H1 (cell line): ENCODE results near the gene B4GALNT1. TPM values are rescaled to one million over a fixed set of nuclear protein-coding genes. Genes with fewer than 3 reads are reported as not detected.

Source experiments
- ASH2L ChIP-seq: fragments of 200-600, 300-600 bp; sonication (generic); IDR thresholded peaks from one replicate; pipeline ENCODE4 v1.7.1; 2017; ENCODE audit warnings: low read length
- CBX8 ChIP-seq: fragments of 300-800, 300-1000 bp; sonication (generic); IDR thresholded peaks from 2 replicates; pipeline ENCODE4 v1.7.1; 2016; ENCODE audit warnings: low read depth, low read length, borderline replicate concordance
- CEBPB ChIP-seq: IDR thresholded peaks from 2 replicates; pipeline ENCODE4 v1.6.1; 2012; ENCODE audit warnings: low read depth, low read length
- CHD1 ChIP-seq: IDR thresholded peaks from 2 replicates; pipeline ENCODE4 v1.6.1; 2012; ENCODE audit warnings: low read depth, low read length, improper control_type of control experiment
- CREB1 ChIP-seq: IDR thresholded peaks from 2 replicates; pipeline ENCODE4 v1.6.1; 2012; ENCODE audit warnings: inconsistent platforms
- CTBP2 ChIP-seq: IDR thresholded peaks from 2 replicates; pipeline ENCODE4 v1.7.0; 2011; ENCODE audit warnings: borderline replicate concordance, mild to moderate bottlenecking, moderate library complexity, mixed read lengths, low read length; ENCODE audit not compliant: insufficient read depth, insufficient read length
- EP300 ChIP-seq, 2 experiments: IDR thresholded peaks; 1 replicate in 1 of 2; 2 replicates in 1 of 2; pipeline ENCODE4 v1.6.1; 2011 to 2012; ENCODE audit warnings: low read depth in 2 of 2, low read length in 2 of 2, mild to moderate bottlenecking in 2 of 2, borderline replicate concordance in 1 of 2, inconsistent platforms in 1 of 2, moderate library complexity in 1 of 2
- FOSL1 ChIP-seq: IDR thresholded peaks from 2 replicates; pipeline ENCODE4 v1.6.1; 2011; ENCODE audit warnings: mild to moderate bottlenecking, low read depth, low read length, moderate library complexity; ENCODE audit not compliant: insufficient read depth
- HDAC2 ChIP-seq, 2 experiments: fragments of 300-600 bp in 1 of 2; sonication (generic) in 1 of 2; IDR thresholded peaks; 2 replicates each; pipeline ENCODE4 v1.6.1; 2011 to 2012; ENCODE audit warnings: low read depth in 2 of 2, low read length in 2 of 2, mild to moderate bottlenecking in 2 of 2, moderate library complexity in 2 of 2, borderline replicate concordance in 1 of 2, inconsistent platforms in 1 of 2
- RFX5 ChIP-seq: IDR thresholded peaks from 2 replicates; pipeline ENCODE4 v1.6.1; 2011; ENCODE audit warnings: low read depth, low read length, improper control_type of control experiment, borderline replicate concordance
- RXRA ChIP-seq: IDR thresholded peaks from 2 replicates; pipeline ENCODE4 v1.6.1; 2011; ENCODE audit warnings: low read depth, mild to moderate bottlenecking, low read length, moderate library complexity; ENCODE audit not compliant: insufficient read depth
- SAP30 ChIP-seq: fragments of 300-600 bp; sonication (generic); IDR thresholded peaks from 2 replicates; pipeline ENCODE4 v1.7.1; 2012; ENCODE audit warnings: low read length, moderate library complexity, mild to moderate bottlenecking, inconsistent platforms; ENCODE audit not compliant: insufficient read depth, insufficient replicate concordance
- SP2 ChIP-seq: IDR thresholded peaks from 2 replicates; pipeline ENCODE4 v1.6.1; 2012; ENCODE audit warnings: mild to moderate bottlenecking, low read length, inconsistent platforms
- SUZ12 ChIP-seq: fragments of 200-600 bp; sonication (generic); IDR thresholded peaks from 2 replicates; pipeline ENCODE4 v1.6.1; 2012; ENCODE audit warnings: mild to moderate bottlenecking, inconsistent platforms, low read length, moderate library complexity, mixed read lengths
- TAF1 ChIP-seq: IDR thresholded peaks from 2 replicates; pipeline ENCODE4 v1.6.1; 2011; ENCODE audit warnings: mild to moderate bottlenecking, low read depth, low read length
- TBP ChIP-seq: IDR thresholded peaks from 2 replicates; pipeline ENCODE4 v1.6.1; 2011; ENCODE audit warnings: low read depth, low read length, improper control_type of control experiment
- YY1 ChIP-seq: IDR thresholded peaks from 2 replicates; pipeline ENCODE4 v1.6.1; 2011; ENCODE audit warnings: low read depth, mild to moderate bottlenecking, low read length
- polyA plus RNA-seq, 7 experiments: library from polyadenylated mRNA; depleted of rRNA in 3 of 7; stranded (reverse) in 5 of 7; unstranded in 2 of 7; fragments of >200 nt in 5 of 7; fragments of 200-250 nt in 2 of 7; gene quantifications; 1 replicate in 5 of 7; 2 replicates in 1 of 7; 4 replicates in 1 of 7; pipeline versions ENCODE4 v1.2.1 to v1.2.3, GENCODE V29; 2011 to 2013; ENCODE audit warnings: missing spikeins in 2 of 7, mixed read lengths in 2 of 7
- total RNA-seq: library from RNA; stranded (reverse); fragmentation: NEBNext Ultra II Directional; extraction: Animal tissue kit (Norgen Biotek cat#: 25700); gene quantifications from 2 replicates; pipeline ENCODE4 v1.2.1, GENCODE V29; 2021
- TF ChIP-seq, protein P1 (sequence below): IDR thresholded peaks from 2 replicates; pipeline ENCODE4 v1.6.1; 2012; ENCODE audit warnings: inconsistent platforms
- TF ChIP-seq, protein P2 (sequence below): IDR thresholded peaks from 2 replicates; pipeline ENCODE4 v1.6.1; 2012; ENCODE audit warnings: inconsistent platforms

The B4GALNT1 gene
- total and polyA plus RNA-seq, 2 of the 8 experiments (the other 6 are each of a cell fraction or from before 2014, with no cell fraction given) = 1.5 to 2.3 TPM

DNA sequence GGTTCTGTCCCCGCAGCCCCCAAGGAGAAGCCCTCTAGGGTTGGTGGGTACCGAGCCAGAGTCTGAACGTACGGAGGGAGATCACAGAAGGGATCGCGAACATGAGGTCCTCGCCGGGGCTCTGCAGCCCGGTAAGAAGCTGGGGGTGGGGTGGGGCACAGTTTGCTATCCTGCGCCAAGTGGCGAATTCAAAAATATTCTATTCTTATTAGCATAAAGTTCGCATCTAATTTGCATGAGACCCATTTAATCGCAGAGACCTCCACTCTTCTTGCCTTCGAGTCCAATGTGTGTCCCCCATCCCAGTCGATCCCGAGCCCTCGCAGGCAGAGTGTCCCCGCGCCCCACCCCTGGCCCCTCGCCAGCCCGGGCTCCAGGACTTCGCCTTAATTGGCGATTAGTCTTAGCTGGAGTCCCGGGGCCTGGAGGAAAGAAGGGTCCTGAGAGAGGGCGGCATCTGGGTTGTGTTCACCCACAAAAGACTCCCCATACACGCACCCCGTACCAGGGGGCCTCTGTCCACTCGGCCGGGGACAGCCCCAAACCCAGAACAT, 22.4 kb downstream of the B4GALNT1 start (continued):
- TF ChIP-seq SUZ12 (no peak), CBX8 (no peak), HDAC2 (IDR thresholded peaks at IDR 0.05; ENCODE audit: borderline replicate concordance in 1 of 2, low read depth in 2 of 2, low read length in 2 of 2) (0 out of 4 replicates have a peak, but pooled peaks of 1 of the 2 experiments have one; percentile 4), CTBP2 (no peak), CREB1 (no peak), EP300 (IDR thresholded peaks at IDR 0.05; ENCODE audit: borderline replicate concordance in 1 of 2, low read depth in 2 of 2, low read length in 2 of 2) (no peak), ASH2L (no peak), FOSL1 (no peak), YY1 (no peak), CEBPB (no peak), TBP (no peak), RXRA (no peak), TAF1 (no peak), CHD1 (no peak), SP2 (no peak), RFX5 (no peak), SAP30 (peak; percentile 5)
- TF ChIP-seq, protein P1, sequence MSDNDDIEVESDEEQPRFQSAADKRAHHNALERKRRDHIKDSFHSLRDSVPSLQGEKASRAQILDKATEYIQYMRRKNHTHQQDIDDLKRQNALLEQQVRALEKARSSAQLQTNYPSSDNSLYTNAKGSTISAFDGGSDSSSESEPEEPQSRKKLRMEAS = no peak
- TF ChIP-seq, protein P2, sequence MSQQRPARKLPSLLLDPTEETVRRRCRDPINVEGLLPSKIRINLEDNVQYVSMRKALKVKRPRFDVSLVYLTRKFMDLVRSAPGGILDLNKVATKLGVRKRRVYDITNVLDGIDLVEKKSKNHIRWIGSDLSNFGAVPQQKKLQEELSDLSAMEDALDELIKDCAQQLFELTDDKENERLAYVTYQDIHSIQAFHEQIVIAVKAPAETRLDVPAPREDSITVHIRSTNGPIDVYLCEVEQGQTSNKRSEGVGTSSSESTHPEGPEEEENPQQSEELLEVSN = peak; percentile 54; the same call in 1 of the 2 replicates
